SKM-1 treated with dmso at 0.1 percent for 144 hours (cell line): ENCODE measurements around the gene TMEM202.
A peak's percentile ranks its signal among the peaks of the same experiment; 100 is the strongest.
"Not testable (repeated sequence)": the region's sequence is repeated elsewhere in the genome, so short reads cannot be mapped to it uniquely, and the experiment has no call there.

Experiments used
- DNase-seq: peaks from one replicate; lab custom pipeline; 2025; ENCODE audit not compliant: unreplicated experiment; lab: John Stamatoyannopoulos, UW

TMEM202 gene

DNA sequence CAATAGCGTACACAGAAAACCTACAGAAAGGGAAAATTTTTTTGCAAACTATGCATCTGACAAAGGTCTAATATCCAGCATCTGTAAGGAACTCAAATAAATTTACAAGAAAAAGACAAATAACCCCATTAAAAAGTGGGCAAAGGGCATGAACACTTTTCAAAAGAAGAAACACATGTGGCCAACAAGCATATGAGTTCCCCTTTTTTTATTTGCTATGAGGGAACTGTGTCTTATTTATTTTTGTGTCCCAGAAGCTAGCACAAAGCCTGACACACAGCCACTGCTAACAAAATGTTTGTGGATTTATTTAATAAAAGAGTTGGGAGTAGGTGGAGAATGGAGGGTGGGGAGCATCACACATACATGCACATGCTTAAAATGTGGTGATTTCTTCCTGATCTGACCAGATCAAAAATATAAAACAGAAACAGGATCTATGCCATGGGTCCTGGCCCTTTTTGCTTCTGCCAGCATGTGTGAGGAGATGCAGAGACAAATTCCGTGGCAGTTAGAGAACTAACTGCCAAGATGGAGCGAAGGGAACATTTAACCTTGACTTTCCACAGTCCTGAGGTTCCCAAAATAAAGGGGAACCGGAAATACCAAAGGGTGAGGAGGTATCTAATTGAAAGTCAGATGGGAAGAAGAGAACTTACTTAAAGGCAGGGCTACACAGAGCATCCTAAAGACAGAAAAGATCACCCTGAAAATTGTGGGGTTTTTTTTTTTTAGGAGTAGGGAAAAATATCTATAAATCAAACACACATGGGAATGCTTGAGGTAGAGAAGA, at the start of gene TMEM202:
Gene TMEM202 (plus strand): TSS at position 510 of the 793 bp plus-strand sequence. CDS start 22 bp downstream, at position 532.
- DNase-seq, result peak; percentile 7

DNA sequence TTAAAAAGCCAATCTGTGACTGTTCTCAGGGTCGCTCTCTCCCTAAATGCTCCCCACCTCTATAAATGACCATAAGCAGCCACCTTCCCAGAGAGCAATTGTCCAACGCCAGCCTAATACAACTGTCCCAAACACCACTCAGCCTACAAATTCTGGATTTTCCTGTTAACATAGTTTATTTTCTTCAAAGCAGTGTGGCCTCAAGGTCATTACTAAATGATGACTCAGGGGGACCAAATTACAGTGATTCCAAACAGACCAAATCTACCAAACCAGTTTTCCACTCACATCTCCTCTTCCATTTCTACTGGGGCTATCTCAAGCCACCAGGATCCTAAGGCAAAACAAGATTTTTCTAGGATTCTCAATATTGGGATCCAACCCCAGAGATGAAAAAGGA, 44.8 kb upstream of the TMEM202 start:
- no peak for DNase-seq

- no peak for DNase-seq
These were observed 43.6 kb upstream of the TMEM202 start for GRCh38 chr15:72354496-72354895.

- DNase-seq, result no peak
These were observed 40.0 kb upstream of the TMEM202 start for GRCh38 chr15:72358121-72358520.

DNA sequence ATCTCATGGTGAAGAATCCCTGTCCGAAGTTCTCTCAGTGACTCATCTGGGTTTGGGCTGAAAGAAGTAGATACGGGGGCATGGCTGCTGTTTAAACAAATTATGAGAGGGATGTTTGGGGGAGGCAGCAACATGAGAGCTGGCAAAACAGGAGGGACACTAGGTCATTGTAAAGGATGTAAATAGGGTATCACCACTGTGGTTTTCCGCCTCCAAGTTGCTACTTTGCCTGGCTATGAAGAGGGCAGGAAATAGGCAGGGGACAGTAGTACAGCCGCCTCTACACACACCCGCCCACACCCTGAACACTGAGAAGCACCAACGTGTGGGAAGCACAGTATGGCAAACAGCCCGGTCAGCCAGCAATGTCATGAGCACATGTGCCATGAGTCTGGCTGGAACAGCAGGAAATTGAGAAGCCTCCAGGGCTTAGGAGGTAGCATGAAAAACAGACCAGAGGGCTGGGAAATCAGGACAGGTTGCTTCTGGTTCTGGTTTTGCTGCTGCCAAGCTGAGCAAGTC, 39.4 kb upstream of the TMEM202 start:
- DNase-seq, result no peak

DNA sequence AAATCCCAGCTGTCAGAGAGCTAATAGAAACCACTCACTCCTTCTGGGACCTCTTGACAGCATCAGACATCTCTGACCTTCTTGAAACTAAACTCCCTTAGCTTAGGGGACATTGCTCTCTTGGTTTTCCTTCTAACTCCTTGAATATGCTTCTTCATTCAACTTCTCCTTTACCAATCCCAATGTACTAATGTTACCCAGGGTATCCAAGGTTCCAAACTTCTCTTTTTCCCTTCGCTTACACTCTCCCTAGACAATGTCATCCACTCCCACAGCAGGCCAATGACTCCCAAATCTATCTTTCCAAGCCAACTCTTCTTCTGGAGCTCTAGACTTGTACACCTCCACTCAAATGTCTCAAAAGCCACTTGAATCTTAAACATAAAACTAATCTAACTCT, 36.9 kb upstream of the TMEM202 start:
- no peak for DNase-seq

GRCh38 chr15:72365844-72366243, 32.3 kb upstream of the TMEM202 start:
- peak; percentile 89 for DNase-seq

- peak; percentile 30 for DNase-seq
These were observed 29.8 kb upstream of the TMEM202 start for GRCh38 chr15:72368325-72368724.

GRCh38 chr15:72368899-72369298, 29.2 kb upstream of the TMEM202 start:
- peak; percentile 56 for DNase-seq

- DNase-seq, result peak; percentile 45
These were observed 28.1 kb upstream of the TMEM202 start for GRCh38 chr15:72369964-72370363.

DNA sequence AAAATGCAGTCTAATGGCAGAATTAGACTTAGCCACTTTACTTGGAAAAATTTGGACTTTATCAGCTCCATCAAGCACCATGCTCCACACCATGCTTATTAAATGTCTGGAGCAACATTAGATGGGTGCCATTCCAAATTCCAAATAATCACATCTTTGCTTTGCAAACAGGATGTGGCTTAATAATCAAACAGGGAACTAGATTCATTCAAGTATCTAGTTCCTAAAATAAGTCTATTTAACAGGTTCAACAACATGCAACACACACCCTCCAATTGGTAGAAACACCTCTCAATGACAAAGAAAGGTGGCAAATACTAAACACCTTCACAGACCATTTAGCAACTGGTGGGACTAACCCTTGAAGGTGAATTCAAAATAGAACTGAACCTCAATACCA, 25.7 kb upstream of the TMEM202 start:
- DNase-seq, result no peak

DNA sequence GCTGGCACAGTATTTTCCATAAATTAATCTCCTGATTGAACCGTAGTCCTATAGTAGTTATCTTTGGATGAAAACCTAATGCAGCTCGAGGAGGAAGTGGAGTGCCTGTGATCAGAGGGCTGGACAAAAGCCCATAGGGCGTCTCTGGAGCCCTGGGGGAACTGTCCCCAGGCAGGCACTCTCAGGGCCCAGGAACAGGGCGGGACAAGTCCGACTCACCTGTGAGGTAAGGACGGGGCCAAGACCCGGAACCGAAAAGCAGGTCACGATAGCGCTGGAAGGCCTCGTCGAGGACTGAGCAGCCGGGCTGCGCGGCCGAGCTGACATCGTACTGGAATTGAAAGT, 22.6 kb upstream of the TMEM202 start:
- DNase-seq, result no peak

- peak; percentile 81 for DNase-seq
These were observed 22.1 kb upstream of the TMEM202 start, which contains the start of gene HEXA for GRCh38 chr15:72375846-72376581. TSS of gene HEXA (minus strand) at chr15:72376014. CDS start at chr15:72375972, 42 bp downstream.

- DNase-seq, result no peak
These were observed 20.8 kb upstream of the TMEM202 start for GRCh38 chr15:72377331-72377730.

DNA sequence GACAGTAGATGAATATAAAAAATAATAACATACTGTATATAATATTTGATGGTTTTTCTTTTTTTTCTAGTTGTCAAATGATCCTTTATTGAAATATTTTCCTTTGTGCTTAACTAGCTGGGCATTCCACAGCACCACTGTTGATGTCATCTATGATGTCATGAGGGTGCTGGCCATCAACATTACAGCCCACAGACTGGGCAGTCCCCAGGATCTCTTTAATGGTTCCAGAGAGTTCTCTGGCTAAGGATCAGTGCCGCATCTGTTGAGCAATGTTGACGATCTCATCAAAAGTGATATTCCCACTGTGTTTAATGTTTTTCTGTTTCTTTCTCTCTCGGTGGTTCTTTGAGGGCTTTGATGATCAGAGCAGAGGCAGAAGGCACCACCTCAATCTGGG, 19.0 kb upstream of the TMEM202 start:
- not testable (repeated sequence) for DNase-seq

DNA sequence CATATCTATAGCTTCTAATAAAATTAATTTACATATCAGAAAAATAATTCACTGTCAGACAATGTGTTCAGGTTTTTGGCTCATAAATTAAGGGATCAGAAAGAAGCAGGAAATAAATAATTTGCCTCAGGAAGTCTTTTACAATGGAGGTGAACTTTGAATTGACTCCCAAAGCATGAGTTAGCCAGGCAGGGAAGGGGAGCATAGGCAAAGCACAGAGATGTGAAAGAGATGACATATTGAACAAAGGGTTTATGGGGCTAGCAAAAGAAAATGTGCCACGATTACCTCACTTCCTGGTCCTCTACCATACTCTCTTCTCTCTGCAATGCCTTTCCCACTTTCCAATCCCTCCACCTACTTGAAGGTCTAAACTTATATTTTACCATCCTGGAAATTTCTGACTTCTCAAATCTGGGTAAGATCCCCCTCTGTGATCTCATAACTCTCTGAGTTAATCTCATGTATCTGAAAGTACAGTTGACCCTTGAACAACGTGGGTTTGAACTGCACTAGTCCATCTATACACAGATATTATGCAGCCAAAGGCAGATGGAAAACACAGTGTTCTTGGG, 18.2 kb upstream of the TMEM202 start:
- DNase-seq, result no peak

DNA sequence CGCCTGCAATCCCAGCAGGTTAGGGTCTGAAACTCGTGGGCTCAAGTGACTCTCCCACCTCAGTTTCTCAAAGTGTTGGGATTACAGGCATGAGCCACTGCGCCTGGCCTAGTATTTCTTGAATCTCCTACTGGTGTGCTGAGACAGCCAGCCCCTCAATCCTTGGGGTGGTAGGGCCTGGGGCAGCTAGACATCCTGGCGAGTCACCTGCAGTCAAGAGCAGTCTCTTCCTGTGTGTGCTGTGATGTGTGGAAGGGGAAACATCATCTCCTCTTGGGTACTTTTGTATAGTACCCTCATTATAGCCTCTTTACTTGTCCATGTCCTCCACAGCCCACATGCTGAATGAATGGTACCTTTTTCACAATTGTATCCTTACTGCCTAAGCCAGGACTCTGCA, 17.4 kb upstream of the TMEM202 start:
- no peak for DNase-seq

DNA sequence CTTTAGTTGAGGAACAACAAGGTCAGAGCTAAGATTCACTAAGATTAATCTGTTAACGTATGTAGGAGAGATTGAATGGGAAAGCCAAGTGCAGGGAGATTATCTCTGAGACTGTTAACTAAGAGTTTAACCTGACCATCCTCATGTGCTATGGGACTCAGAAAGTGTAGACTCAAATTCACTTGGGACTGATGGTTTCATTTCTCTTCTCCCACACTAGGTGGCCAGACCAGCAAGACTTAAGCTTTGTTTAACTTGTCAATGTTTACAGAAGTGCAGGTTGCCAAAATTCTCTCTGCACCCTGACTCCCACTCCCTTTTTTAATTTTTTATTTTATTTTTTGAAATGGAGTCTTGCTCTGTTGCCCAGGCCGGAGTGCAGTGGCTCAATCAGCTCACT, 16.0 kb upstream of the TMEM202 start:
- no peak for DNase-seq

DNA sequence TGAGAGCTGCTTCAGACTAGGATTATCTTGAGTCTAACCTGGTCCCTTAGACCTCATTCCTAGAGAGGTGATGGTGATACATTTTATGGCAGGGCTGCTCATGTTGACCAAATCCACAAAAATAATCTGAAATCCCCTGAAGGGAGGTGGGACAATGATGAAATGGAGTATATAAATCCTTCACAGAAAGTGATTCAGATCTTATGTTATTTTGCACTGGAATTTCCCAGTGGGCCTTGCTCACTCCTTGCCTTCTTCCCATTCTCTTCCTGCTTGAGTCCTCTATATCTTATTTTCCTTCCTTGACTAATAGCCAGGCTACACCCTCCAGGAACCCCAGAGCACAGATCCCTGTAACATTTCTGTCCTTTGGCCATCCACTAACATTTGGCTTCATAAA, 10.4 kb upstream of the TMEM202 start:
- DNase-seq, result no peak

DNA sequence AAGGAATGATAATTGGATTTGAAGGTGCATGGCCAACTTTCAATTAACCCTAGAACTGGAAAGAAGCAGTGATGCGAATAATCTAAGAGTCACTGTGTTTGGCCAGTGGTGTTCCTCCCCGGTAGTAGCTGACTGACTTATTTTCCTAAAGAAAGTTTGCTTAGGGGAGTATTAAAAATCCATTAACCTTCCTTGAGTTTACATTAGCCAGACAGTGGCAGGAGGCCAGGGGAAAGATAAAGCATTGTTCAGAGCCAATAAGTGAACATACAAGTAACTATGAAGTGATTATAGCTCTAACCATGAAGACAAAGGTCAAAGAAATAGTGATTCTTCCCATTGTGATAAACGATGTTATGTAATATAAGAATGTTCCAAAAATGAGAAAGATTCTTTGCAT, 8.9 kb upstream of the TMEM202 start:
- no peak for DNase-seq

- not testable (repeated sequence) for DNase-seq
These were observed 1.8 kb upstream of the TMEM202 start for GRCh38 chr15:72396331-72396730.

- no peak for DNase-seq
These were observed 543 bp downstream of the TMEM202 start for GRCh38 chr15:72398648-72399047.
